Measurements from ENCODE around the gene MYO3B.

DNA sequence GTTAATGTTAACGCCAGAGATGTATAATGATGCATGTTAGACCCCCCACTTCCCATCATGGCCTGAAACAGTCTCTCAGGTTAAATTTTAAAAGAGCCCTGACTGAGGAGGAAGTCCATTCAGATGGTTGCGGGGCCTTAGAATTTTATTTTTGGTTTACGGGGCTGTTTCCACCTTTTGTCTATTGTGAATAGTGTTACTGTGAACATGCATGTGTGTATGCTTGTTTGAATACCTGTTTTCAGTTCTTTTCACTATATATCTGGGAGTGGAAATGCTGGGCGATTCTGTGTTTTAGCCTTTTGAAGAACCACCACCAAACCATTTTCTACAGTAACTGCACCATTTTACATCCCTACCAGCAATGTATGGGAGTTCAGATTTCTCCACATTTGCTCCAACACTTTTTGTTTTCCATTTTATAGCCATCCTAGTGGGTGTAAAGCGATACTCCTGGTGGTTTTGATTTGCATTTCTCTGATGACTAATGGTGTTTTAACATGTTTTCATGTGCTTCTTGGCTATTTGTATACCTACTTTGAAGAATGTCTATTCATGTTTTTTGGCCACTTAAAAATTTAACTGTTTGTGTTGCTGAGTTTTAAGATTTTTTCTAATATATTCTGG lies 133.0 kb downstream of the MYO3B start:
- TF ChIP-seq EZH2phosphoT487 (IDR thresholded peaks at IDR 0.05; ENCODE audit: low read depth), result no peak
- TF ChIP-seq, protein P1, sequence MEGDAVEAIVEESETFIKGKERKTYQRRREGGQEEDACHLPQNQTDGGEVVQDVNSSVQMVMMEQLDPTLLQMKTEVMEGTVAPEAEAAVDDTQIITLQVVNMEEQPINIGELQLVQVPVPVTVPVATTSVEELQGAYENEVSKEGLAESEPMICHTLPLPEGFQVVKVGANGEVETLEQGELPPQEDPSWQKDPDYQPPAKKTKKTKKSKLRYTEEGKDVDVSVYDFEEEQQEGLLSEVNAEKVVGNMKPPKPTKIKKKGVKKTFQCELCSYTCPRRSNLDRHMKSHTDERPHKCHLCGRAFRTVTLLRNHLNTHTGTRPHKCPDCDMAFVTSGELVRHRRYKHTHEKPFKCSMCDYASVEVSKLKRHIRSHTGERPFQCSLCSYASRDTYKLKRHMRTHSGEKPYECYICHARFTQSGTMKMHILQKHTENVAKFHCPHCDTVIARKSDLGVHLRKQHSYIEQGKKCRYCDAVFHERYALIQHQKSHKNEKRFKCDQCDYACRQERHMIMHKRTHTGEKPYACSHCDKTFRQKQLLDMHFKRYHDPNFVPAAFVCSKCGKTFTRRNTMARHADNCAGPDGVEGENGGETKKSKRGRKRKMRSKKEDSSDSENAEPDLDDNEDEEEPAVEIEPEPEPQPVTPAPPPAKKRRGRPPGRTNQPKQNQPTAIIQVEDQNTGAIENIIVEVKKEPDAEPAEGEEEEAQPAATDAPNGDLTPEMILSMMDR (IDR thresholded peaks at IDR 0.05; ENCODE audit: low read depth, low read length), result no peak
